B cell (primary cell): ENCODE data around the gene TMTC4. TPM values are rescaled to one million over a fixed set of nuclear protein-coding genes. Genes with fewer than 3 reads are reported as not detected.
"Not testable (repeated sequence)": the region's sequence is repeated elsewhere in the genome, so short reads cannot be mapped to it uniquely, and the experiment has no call there.

Experiments used
- ATAC-seq: fragments of 200-7000 bp; cut with Tn5 transposase; one replicate; pipeline ENCODE4 v1.10.0; 2021; ENCODE audit warnings: low read depth, mild to moderate bottlenecking, moderate number of reproducible peaks, moderate library complexity
- CTCF ChIA-PET: fragments of 350-600 bp; sonication (Branson Sonifier 250); formaldehyde crosslinking; loops from one replicate; lab custom pipeline; 2021; ENCODE audit warnings: antibody characterized with exemption, inconsistent platforms; lab: Charles Lee
- POLR2A ChIA-PET: fragments of 350-600 bp; sonication (Branson Sonifier 250); formaldehyde crosslinking; loops from one replicate; lab custom pipeline; 2021; ENCODE audit warnings: antibody characterized with exemption; lab: Charles Lee
- DNase-seq: peaks from one replicate; pipeline ENCODE4 v3.0.0; 2013
- H2AFZ ChIP-seq: 2 replicates; pipeline ENCODE4 v1.6.1; 2012; ENCODE audit warnings: mild to moderate bottlenecking, low read depth, low read length; ENCODE audit not compliant: insufficient read depth, poor library complexity, severe bottlenecking
- H3K27ac ChIP-seq, 2 donors: 1 replicate in 1 of 2; 2 replicates in 1 of 2; pipeline ENCODE4 v1.5.1; 2012 to 2013; ENCODE audit warnings: low read length in 2 of 2, mild to moderate bottlenecking in 2 of 2, moderate library complexity in 1 of 2
- H3K27me3 ChIP-seq, 4 experiments: fragments of 200-600 bp in 1 of 4; sonication (generic) in 1 of 4; replicated peaks in 1 of 4; 1 replicate in 2 of 4; 2 replicates in 2 of 4; pipeline versions ENCODE4 v1.6.1 to v1.7.0; 2013 to 2016; ENCODE audit warnings: low read length in 3 of 4, mild to moderate bottlenecking in 2 of 4, mixed read lengths in 1 of 4, moderate library complexity in 1 of 4; ENCODE audit not compliant: insufficient read depth in 4 of 4, control insufficient read depth in 3 of 4; ENCODE audit errors: control extremely low read depth in 1 of 4
- H3K36me3 ChIP-seq, 2 experiments: replicated peaks in 1 of 2; 1 replicate in 1 of 2; 2 replicates in 1 of 2; pipeline versions ENCODE4 v1.6.1 to v1.7.1; 2013; ENCODE audit warnings: low read length in 1 of 2; ENCODE audit not compliant: insufficient read depth in 2 of 2, control insufficient read depth in 1 of 2; ENCODE audit errors: control extremely low read depth in 1 of 2, extremely low read depth in 1 of 2
- H3K4me1 ChIP-seq, 2 donors: fragments of 200-600 bp in 1 of 2; sonication (generic) in 1 of 2; 1 replicate in 1 of 2; 2 replicates in 1 of 2; pipeline versions ENCODE4 v1.5.1 to v1.6.1; 2013 to 2017; ENCODE audit warnings: low read length in 2 of 2; ENCODE audit not compliant: control insufficient read depth in 2 of 2, insufficient read depth in 2 of 2
- H3K4me2 ChIP-seq: replicated peaks from 2 replicates; pipeline ENCODE3; 2012; ENCODE audit warnings: mild to moderate bottlenecking, low read depth, low read length; ENCODE audit not compliant: poor library complexity, severe bottlenecking
- H3K4me3 ChIP-seq, 5 experiments: fragments of 200-600 bp in 1 of 5; sonication (generic) in 1 of 5; 1 replicate in 3 of 5; 2 replicates in 2 of 5; pipeline versions ENCODE4 v1.5.1 to v1.7.0; 2011 to 2016; ENCODE audit warnings: low read length in 4 of 5, mild to moderate bottlenecking in 4 of 5, low read depth in 2 of 5, control low read depth in 1 of 5, moderate library complexity in 1 of 5; ENCODE audit not compliant: insufficient read depth in 1 of 5; ENCODE audit errors: control extremely low read depth in 1 of 5, extremely low read depth in 1 of 5
- H3K79me2 ChIP-seq: fragments of 200-600 bp; sonication (generic); one replicate; pipeline ENCODE4 v1.6.0; 2016; ENCODE audit warnings: low read length; ENCODE audit not compliant: control insufficient read depth, insufficient read depth
- H3K9ac ChIP-seq: fragments of 200-600 bp; sonication (generic); 2 replicates; pipeline ENCODE4 v1.6.1; 2017; ENCODE audit warnings: mild to moderate bottlenecking, low read length, moderate library complexity
- H3K9me3 ChIP-seq, 3 donors: one replicate each; pipeline versions ENCODE4 v1.6.1 to v1.7.1; 2013; ENCODE audit warnings: low read length in 2 of 3; ENCODE audit not compliant: control insufficient read depth in 2 of 3, insufficient read depth in 1 of 3; ENCODE audit errors: control extremely low read depth in 1 of 3
- H4K20me1 ChIP-seq: 2 replicates; pipeline ENCODE4 v1.6.0; 2012; ENCODE audit warnings: mild to moderate bottlenecking, low read length; ENCODE audit not compliant: insufficient read depth, control insufficient read depth, poor library complexity, severe bottlenecking
- H3K27ac Mint-ChIP-seq: one replicate; pipeline ENCODE4 v1.8.0; 2021; ENCODE audit warnings: mixed read lengths
- H3K27me3 Mint-ChIP-seq: one replicate; pipeline ENCODE4 v1.8.0; 2021; ENCODE audit warnings: mixed read lengths
- H3K4me1 Mint-ChIP-seq: one replicate; pipeline ENCODE4 v1.8.0; 2021; ENCODE audit warnings: mixed read lengths
- H3K4me3 Mint-ChIP-seq: one replicate; pipeline ENCODE4 v1.8.0; 2021; ENCODE audit warnings: mixed read lengths
- H3K9me3 Mint-ChIP-seq: one replicate; pipeline ENCODE4 v1.8.0; 2022; ENCODE audit warnings: mixed read lengths; ENCODE audit not compliant: insufficient read depth
- CTCF ChIP-seq: fragments of 200-600 bp; IDR thresholded peaks from one replicate; pipeline ENCODE4 v1.8.0; 2022; ENCODE audit warnings: antibody characterized with exemption, mild to moderate bottlenecking
- EZH2 ChIP-seq: IDR thresholded peaks from 2 replicates; pipeline ENCODE4 v1.6.1; 2012; ENCODE audit warnings: borderline replicate concordance, low read depth, mild to moderate bottlenecking, moderate library complexity, low read length; ENCODE audit not compliant: insufficient read depth, poor library complexity, severe bottlenecking
- WGBS: methylation state at CpG from one replicate; pipeline ENCODE4 v1.1.5; 2013; ENCODE audit warnings: missing lambda C conversion rate; ENCODE audit not compliant: insufficient coverage; 5-methylcytosine and 5-hydroxymethylcytosine counted together
- intact Hi-C: fragments of 100-400 bp; cut with micrococcal nuclease; formaldehyde crosslinking; loops from one replicate; pipeline ENCODE4 v1.10.0; 2022
- polyA plus RNA-seq: library from polyadenylated mRNA; depleted of rRNA; stranded (reverse); fragments of >200 nt; gene quantifications from 2 replicates; pipeline ENCODE4 v1.2.3, GENCODE V29; 2012
- total RNA-seq, 2 donors: library from RNA; stranded (reverse); fragments of 120-200 nt in 1 of 2; gene quantifications; 1 replicate in 1 of 2; 2 replicates in 1 of 2; pipeline versions ENCODE4 v1.2.3 to v1.2.4, GENCODE V29; 2013 to 2022

The TMTC4 gene
- total and polyA plus RNA-seq, 2 donors (not counting 1 experiment from before 2014, with no cell fraction given) = 7.9 to 17.8 TPM

GRCh38 chr13:100710176-100710575, 35.6 kb upstream of the TMTC4 start:
- intact Hi-C loops = no loop called here
- Histone ChIP-seq H3K27ac (no peak overlapping the region), H3K9ac (no peak overlapping the region), H3K4me2 (no peak overlapping the region), H4K20me1 (no peaks in the 10 kb centered on the region), H3K79me2 (no peaks in the 10 kb centered on the region), H3K4me3 (no peak overlapping the region), H3K36me3 (no peaks in the 10 kb centered on the region), H2AFZ (no peak overlapping the region), H3K9me3 (no peaks in the 10 kb centered on the region), H3K4me1 (no peaks in the 10 kb centered on the region), H3K27me3 (no peaks in the 10 kb centered on the region)
- ChIA-PET CTCF (interaction anchor here (1.7 kb wide), 1 partner anchor 12 kb away, joined by 6 read pairs; no protein-coding TSS in a partner anchor), POLR2A (no interaction called here)
- H3K27ac Mint-ChIP-seq = no peak overlapping the region
- peaks cover 5% of the 10 kb centered on the region for H3K27me3 Mint-ChIP-seq
- WGBS = 100% methylated on average over 1 of the region's 5 CpGs
- peaks cover 3% of the 10 kb centered on the region for H3K4me1 Mint-ChIP-seq
- H3K4me3 Mint-ChIP-seq = no peak overlapping the region
- no peak for ATAC-seq
- H3K9me3 Mint-ChIP-seq = no peaks in the 10 kb centered on the region
- TF ChIP-seq EZH2 (no peak), CTCF (no peak)
- DNase-seq = no peak

- Histone ChIP-seq H3K79me2 (no peaks in the 10 kb centered on the region), H3K27ac (no peak overlapping the region), H3K9me3 (no peaks in the 10 kb centered on the region), H3K4me2 (no peak overlapping the region), H3K36me3 (no peaks in the 10 kb centered on the region), H3K27me3 (no peaks in the 10 kb centered on the region), H3K4me3 (no peak overlapping the region), H4K20me1 (no peaks in the 10 kb centered on the region), H3K4me1 (no peaks in the 10 kb centered on the region), H3K9ac (no peak overlapping the region), H2AFZ (no peak overlapping the region)
- Mint-ChIP-seq H3K27ac (no peak overlapping the region), H3K4me3 (no peak overlapping the region), H3K4me1 (peaks cover 3% of the 10 kb centered on the region), H3K9me3 (no peaks in the 10 kb centered on the region), H3K27me3 (no peaks in the 10 kb centered on the region)
- no peak for ATAC-seq
- ChIA-PET POLR2A (no interaction called here), CTCF (interaction anchor here (1.3 kb wide), 1 partner anchor 16 kb away, joined by 3 read pairs; no protein-coding TSS in a partner anchor)
- no peak for DNase-seq
- intact Hi-C loops = no loop called here
- TF ChIP-seq EZH2 (no peak), CTCF (no peak)
- 91% methylated on average over 6 of the region's 12 CpGs for whole genome bisulfite sequencing
Measured at GRCh38 chr13:100707818-100708740, 33.5 kb upstream of the TMTC4 start.

GRCh38 chr13:100698331-100698730, 23.7 kb upstream of the TMTC4 start:
- peaks cover 13% of the 10 kb centered on the region for H3K27me3 Mint-ChIP-seq
- H3K79me2 ChIP-seq, H3K4me3 ChIP-seq, H2AFZ ChIP-seq, POLR2A ChIA-PET, CTCF ChIA-PET, H3K4me3 Mint-ChIP-seq, H3K36me3 ChIP-seq, H4K20me1 ChIP-seq, H3K4me2 ChIP-seq, H3K27ac ChIP-seq, H3K9me3 ChIP-seq, DNase-seq, intact Hi-C loops, H3K9me3 Mint-ChIP-seq, H3K27ac Mint-ChIP-seq, H3K4me1 ChIP-seq, H3K27me3 ChIP-seq, H3K9ac ChIP-seq, ATAC-seq, H3K4me1 Mint-ChIP-seq: not testable (repeated sequence)
- WGBS = no CpG with 5 or more reads among the region's 16 CpGs
